ENCODE measurements around the gene CRAMP1. TPM values are rescaled to one million over a fixed set of nuclear protein-coding genes. Genes with fewer than 3 reads are reported as not detected.

The CRAMP1 gene
- total and polyA plus RNA-seq, 2 of the 8 experiments (the other 6 are each of a cell fraction or from before 2014, with no cell fraction given), result 19.2 to 23.2 TPM

DNA sequence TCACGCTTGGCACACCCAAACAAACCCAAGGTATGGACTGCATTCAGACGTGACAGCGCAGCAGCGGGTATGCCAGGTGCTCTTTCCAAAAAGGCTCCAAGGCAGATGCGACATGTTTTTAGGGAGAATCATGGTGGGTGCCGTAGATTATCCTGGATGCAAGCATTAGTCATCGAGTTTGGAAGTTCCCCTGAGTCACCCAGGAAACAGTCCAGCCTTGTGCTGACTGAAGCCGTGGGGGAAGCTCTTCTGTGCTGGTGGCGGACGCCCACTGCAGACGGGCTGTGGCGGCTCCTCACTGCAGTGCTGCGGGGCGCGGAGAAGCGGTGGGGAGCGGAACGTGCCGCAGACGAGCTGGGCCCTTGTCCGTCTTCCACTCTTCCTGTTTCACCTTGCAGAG, 79.8 kb downstream of the CRAMP1 start (continued):
- TF ChIP-seq, protein P1, sequence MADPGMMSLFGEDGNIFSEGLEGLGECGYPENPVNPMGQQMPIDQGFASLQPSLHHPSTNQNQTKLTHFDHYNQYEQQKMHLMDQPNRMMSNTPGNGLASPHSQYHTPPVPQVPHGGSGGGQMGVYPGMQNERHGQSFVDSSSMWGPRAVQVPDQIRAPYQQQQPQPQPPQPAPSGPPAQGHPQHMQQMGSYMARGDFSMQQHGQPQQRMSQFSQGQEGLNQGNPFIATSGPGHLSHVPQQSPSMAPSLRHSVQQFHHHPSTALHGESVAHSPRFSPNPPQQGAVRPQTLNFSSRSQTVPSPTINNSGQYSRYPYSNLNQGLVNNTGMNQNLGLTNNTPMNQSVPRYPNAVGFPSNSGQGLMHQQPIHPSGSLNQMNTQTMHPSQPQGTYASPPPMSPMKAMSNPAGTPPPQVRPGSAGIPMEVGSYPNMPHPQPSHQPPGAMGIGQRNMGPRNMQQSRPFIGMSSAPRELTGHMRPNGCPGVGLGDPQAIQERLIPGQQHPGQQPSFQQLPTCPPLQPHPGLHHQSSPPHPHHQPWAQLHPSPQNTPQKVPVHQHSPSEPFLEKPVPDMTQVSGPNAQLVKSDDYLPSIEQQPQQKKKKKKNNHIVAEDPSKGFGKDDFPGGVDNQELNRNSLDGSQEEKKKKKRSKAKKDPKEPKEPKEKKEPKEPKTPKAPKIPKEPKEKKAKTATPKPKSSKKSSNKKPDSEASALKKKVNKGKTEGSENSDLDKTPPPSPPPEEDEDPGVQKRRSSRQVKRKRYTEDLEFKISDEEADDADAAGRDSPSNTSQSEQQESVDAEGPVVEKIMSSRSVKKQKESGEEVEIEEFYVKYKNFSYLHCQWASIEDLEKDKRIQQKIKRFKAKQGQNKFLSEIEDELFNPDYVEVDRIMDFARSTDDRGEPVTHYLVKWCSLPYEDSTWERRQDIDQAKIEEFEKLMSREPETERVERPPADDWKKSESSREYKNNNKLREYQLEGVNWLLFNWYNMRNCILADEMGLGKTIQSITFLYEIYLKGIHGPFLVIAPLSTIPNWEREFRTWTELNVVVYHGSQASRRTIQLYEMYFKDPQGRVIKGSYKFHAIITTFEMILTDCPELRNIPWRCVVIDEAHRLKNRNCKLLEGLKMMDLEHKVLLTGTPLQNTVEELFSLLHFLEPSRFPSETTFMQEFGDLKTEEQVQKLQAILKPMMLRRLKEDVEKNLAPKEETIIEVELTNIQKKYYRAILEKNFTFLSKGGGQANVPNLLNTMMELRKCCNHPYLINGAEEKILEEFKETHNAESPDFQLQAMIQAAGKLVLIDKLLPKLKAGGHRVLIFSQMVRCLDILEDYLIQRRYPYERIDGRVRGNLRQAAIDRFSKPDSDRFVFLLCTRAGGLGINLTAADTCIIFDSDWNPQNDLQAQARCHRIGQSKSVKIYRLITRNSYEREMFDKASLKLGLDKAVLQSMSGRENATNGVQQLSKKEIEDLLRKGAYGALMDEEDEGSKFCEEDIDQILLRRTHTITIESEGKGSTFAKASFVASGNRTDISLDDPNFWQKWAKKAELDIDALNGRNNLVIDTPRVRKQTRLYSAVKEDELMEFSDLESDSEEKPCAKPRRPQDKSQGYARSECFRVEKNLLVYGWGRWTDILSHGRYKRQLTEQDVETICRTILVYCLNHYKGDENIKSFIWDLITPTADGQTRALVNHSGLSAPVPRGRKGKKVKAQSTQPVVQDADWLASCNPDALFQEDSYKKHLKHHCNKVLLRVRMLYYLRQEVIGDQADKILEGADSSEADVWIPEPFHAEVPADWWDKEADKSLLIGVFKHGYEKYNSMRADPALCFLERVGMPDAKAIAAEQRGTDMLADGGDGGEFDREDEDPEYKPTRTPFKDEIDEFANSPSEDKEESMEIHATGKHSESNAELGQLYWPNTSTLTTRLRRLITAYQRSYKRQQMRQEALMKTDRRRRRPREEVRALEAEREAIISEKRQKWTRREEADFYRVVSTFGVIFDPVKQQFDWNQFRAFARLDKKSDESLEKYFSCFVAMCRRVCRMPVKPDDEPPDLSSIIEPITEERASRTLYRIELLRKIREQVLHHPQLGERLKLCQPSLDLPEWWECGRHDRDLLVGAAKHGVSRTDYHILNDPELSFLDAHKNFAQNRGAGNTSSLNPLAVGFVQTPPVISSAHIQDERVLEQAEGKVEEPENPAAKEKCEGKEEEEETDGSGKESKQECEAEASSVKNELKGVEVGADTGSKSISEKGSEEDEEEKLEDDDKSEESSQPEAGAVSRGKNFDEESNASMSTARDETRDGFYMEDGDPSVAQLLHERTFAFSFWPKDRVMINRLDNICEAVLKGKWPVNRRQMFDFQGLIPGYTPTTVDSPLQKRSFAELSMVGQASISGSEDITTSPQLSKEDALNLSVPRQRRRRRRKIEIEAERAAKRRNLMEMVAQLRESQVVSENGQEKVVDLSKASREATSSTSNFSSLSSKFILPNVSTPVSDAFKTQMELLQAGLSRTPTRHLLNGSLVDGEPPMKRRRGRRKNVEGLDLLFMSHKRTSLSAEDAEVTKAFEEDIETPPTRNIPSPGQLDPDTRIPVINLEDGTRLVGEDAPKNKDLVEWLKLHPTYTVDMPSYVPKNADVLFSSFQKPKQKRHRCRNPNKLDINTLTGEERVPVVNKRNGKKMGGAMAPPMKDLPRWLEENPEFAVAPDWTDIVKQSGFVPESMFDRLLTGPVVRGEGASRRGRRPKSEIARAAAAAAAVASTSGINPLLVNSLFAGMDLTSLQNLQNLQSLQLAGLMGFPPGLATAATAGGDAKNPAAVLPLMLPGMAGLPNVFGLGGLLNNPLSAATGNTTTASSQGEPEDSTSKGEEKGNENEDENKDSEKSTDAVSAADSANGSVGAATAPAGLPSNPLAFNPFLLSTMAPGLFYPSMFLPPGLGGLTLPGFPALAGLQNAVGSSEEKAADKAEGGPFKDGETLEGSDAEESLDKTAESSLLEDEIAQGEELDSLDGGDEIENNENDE (IDR thresholded peaks at IDR 0.05; ENCODE audit: insufficient replicate concordance, low read length), result no peak
- no peak for TF ChIP-seq JUN (IDR thresholded peaks at IDR 0.05; ENCODE audit: low read depth, low read length)
- TF ChIP-seq TEAD4 (IDR thresholded peaks at IDR 0.05; ENCODE audit: low read depth, low read length), result no peak
- TF ChIP-seq, protein P2, sequence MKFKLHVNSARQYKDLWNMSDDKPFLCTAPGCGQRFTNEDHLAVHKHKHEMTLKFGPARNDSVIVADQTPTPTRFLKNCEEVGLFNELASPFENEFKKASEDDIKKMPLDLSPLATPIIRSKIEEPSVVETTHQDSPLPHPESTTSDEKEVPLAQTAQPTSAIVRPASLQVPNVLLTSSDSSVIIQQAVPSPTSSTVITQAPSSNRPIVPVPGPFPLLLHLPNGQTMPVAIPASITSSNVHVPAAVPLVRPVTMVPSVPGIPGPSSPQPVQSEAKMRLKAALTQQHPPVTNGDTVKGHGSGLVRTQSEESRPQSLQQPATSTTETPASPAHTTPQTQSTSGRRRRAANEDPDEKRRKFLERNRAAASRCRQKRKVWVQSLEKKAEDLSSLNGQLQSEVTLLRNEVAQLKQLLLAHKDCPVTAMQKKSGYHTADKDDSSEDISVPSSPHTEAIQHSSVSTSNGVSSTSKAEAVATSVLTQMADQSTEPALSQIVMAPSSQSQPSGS (IDR thresholded peaks at IDR 0.05; ENCODE audit: low read length), result no peak
- no peak for TF ChIP-seq CBX8 (IDR thresholded peaks at IDR 0.05; ENCODE audit: borderline replicate concordance, low read depth, low read length)
- no peak for TF ChIP-seq POLR2A (IDR thresholded peaks at IDR 0.05; ENCODE audit: control extremely low read depth in 1 of 2, low read depth in 2 of 2, low read length in 2 of 2)
- no peak for TF ChIP-seq RAD21 (IDR thresholded peaks at IDR 0.05 in 1 of 2, conservative IDR thresholded peaks at IDR 0.05 in 1 of 2; ENCODE audit: low read depth in 2 of 2, low read length in 2 of 2)
- no peak for TF ChIP-seq SAP30 (IDR thresholded peaks at IDR 0.05; ENCODE audit: insufficient read depth, insufficient replicate concordance, low read length)
- TF ChIP-seq KDM1A (IDR thresholded peaks at IDR 0.05; ENCODE audit: borderline replicate concordance, low read length), result no peak
- no peak for TF ChIP-seq RBBP5 (IDR thresholded peaks at IDR 0.05; ENCODE audit: borderline replicate concordance, low read depth, low read length)
